Progenitor cell of endocrine pancreas (in vitro differentiated cells): Measurements from ENCODE around the gene HUWE1. TPM values are rescaled to one million over a fixed set of nuclear protein-coding genes. Genes with fewer than 3 reads are reported as not detected.

Source experiments
- DNase-seq: peaks from one replicate; pipeline ENCODE4 v3.0.0; 2021; ENCODE audit warnings: low spot score; ENCODE audit not compliant: unreplicated experiment
- H3K27ac Mint-ChIP-seq: 2 replicates; pipeline ENCODE4 v1.8.0; 2021; ENCODE audit warnings: mild to moderate bottlenecking, moderate library complexity, mixed read lengths
- H3K27me3 Mint-ChIP-seq: 2 replicates; pipeline ENCODE4 v1.8.0; 2021; ENCODE audit warnings: mixed read lengths
- H3K36me3 Mint-ChIP-seq: 2 replicates; pipeline ENCODE4 v1.8.0; 2022; ENCODE audit warnings: mixed read lengths; ENCODE audit not compliant: insufficient read depth
- H3K4me1 Mint-ChIP-seq: 2 replicates; pipeline ENCODE4 v1.8.0; 2021; ENCODE audit warnings: low read depth, mixed read lengths
- H3K4me3 Mint-ChIP-seq: 2 replicates; pipeline ENCODE4 v1.8.0; 2021; ENCODE audit warnings: low read depth, mild to moderate bottlenecking, moderate library complexity, mixed read lengths
- H3K9me3 Mint-ChIP-seq: 2 replicates; pipeline ENCODE4 v1.8.0; 2021; ENCODE audit warnings: low read depth, mixed read lengths
- total RNA-seq: library from RNA; stranded (reverse); gene quantifications from 2 replicates; pipeline ENCODE4 v1.2.1, GENCODE V29; 2021
- TF ChIP-seq, protein P1 (sequence below): fragments of 200-600 bp; sonication (generic); IDR thresholded peaks from one replicate; pipeline ENCODE4 v1.5.0; 2021; ENCODE audit warnings: antibody characterized with exemption, mild to moderate bottlenecking; ENCODE audit not compliant: unreplicated experiment

The HUWE1 gene
- total RNA-seq, 1 donor from 2014 or later: 298 TPM

DNA sequence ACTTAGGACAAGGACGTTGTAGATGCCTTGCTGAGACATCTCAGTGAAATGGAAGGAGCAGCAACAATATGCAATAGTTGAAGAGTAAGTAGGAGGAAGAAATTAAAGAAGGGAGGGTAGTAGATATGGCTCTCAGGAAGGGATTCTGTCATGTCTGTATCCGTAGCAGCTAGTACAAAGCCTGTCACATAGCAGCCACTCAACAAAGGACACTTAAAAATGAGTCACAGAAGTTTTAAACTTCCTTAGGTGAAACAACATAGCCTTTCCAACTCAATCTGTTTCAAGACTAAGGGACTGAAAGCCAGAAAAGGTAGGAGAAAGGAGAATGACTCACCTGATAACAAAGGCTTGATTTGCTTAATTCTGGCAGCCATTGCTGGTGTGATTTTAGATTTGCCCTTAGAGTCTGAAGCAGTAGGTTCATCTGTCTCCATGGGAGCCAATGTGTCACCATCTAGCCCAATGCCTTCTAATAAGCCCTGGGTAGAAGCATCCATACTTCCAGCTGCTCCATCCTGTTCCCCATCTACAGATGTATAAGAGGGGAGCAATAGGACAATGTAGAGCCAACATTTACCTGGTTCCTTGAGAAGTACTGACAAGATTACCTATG, 86.6 kb downstream of the HUWE1 start:
- H3K9me3 Mint-ChIP-seq: peaks cover 9% of the 10 kb centered on the region
- TF ChIP-seq, protein P1, sequence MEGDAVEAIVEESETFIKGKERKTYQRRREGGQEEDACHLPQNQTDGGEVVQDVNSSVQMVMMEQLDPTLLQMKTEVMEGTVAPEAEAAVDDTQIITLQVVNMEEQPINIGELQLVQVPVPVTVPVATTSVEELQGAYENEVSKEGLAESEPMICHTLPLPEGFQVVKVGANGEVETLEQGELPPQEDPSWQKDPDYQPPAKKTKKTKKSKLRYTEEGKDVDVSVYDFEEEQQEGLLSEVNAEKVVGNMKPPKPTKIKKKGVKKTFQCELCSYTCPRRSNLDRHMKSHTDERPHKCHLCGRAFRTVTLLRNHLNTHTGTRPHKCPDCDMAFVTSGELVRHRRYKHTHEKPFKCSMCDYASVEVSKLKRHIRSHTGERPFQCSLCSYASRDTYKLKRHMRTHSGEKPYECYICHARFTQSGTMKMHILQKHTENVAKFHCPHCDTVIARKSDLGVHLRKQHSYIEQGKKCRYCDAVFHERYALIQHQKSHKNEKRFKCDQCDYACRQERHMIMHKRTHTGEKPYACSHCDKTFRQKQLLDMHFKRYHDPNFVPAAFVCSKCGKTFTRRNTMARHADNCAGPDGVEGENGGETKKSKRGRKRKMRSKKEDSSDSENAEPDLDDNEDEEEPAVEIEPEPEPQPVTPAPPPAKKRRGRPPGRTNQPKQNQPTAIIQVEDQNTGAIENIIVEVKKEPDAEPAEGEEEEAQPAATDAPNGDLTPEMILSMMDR: no peak

DNA sequence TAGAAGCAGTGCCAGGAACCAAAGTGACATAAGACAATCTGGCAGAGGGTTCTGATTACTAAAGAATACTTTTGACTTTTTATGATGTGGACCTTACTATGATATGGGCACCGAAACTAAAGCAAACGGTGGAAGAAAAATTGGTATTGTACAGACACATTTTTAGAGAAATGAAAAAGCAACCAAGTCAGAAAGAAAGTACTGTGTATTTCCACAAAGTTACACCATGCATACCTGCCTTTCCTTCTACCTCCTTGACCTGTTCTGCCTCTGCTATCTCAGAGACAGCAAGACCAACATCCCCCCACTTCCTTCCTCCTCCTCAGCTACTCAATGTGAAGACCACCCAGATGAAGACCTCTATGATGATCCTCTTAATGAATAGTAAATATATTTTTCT, 88.3 kb downstream of the HUWE1 start:
- no peak overlapping the region for H3K4me3 Mint-ChIP-seq
- H3K4me1 Mint-ChIP-seq: no peaks in the 10 kb centered on the region
- peaks cover 9% of the 10 kb centered on the region for H3K9me3 Mint-ChIP-seq
- no peaks in the 10 kb centered on the region for H3K27me3 Mint-ChIP-seq
- no peak for DNase-seq
- H3K36me3 Mint-ChIP-seq: peaks cover 15% of the 10 kb centered on the region
- TF ChIP-seq, protein P1: no peak
- H3K27ac Mint-ChIP-seq: no peak overlapping the region

More for the DNA sequence above, 86.6 kb downstream of the HUWE1 start:
- H3K36me3 Mint-ChIP-seq: peaks cover 14% of the 10 kb centered on the region
- DNase-seq: no peak
- H3K27me3 Mint-ChIP-seq: no peaks in the 10 kb centered on the region
- no peaks in the 10 kb centered on the region for H3K4me1 Mint-ChIP-seq
- H3K27ac Mint-ChIP-seq: no peak overlapping the region
- H3K4me3 Mint-ChIP-seq: no peak overlapping the region

DNA sequence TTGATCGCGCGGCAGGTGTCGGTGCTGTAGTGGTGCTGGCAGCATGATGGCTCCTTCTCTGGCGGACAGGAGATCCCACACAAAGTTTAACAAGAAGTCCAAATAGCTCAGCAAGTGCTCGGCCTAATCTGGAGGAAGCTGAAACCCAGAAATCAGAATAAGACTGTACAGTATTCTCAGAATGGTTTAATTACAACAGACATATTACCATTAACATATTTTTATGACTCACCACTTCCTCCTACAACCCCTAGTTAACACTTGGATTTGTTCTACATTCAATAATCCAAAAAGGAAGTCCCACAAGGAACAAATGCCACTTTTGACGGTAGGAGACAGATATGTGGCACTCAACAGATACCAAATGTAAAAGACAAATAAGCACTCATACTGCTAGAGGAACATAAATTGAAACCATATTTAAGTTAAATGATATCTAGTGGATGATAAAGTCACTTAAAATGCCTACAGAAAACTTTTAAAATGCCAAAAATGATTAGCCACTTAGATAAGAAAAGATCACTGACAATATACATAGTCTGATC, 91.2 kb downstream of the HUWE1 start:
- Mint-ChIP-seq H3K36me3 (peaks cover 20% of the 10 kb centered on the region), H3K4me1 (no peaks in the 10 kb centered on the region), H3K9me3 (peaks cover 6% of the 10 kb centered on the region), H3K4me3 (no peak overlapping the region), H3K27me3 (no peaks in the 10 kb centered on the region), H3K27ac (peak overlapping the region; percentile 73)
- TF ChIP-seq, protein P1: no peak
- no peak for DNase-seq

DNA sequence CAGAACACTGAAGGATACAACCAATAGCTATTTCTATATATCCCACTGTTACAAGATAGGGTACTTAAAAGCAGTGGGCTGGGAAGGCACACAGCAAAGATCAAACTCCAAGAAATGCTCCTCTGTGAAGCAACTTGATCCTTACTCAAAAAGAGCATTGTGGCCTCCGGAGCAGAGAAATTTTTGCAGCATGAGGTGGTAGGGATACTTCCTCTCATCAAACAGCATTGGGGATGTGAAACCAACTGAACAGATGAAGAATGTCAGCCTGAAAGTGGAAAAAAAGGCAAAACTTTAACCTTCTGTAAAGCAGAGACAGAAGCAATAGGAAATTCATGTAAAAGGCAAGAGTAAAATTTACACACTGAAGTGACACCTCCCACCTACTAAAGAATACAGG, 92.2 kb downstream of the HUWE1 start:
- no peaks in the 10 kb centered on the region for H3K27me3 Mint-ChIP-seq
- no peaks in the 10 kb centered on the region for H3K4me1 Mint-ChIP-seq
- no peak overlapping the region for H3K27ac Mint-ChIP-seq
- TF ChIP-seq, protein P1: no peak
- H3K9me3 Mint-ChIP-seq: peaks cover 2% of the 10 kb centered on the region
- peaks cover 19% of the 10 kb centered on the region for H3K36me3 Mint-ChIP-seq
- DNase-seq: no peak
- H3K4me3 Mint-ChIP-seq: no peak overlapping the region

DNA sequence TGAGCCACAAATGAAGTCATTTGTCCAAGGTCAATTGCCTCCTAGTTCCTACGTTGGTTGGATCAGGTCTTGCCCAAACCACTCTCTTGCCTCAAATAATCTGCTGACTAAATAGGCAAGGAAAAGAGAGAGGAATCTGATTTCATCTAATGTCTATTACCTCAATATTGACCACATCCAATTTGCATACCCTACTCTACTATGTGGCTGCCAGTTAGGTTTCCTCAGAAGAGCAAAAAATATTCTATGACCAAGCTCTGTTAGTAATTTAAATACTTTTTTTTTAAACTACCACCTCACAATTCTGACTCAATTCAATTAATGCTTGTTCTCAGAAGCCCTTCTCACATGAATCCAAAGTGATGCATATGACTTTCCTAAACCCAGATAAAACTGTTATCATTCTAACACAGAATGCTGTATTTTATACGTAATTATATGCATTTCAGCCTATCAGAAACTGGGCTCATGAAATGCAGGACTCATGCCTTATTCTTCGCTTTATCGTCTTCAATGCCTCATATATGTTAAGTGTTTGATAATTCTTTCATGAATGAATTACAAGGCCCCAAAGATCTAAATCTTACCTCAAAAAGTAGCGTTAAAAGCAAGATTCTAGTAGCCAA, 98.6 kb downstream of the HUWE1 start:
- no peak for DNase-seq
- no peak overlapping the region for H3K4me3 Mint-ChIP-seq

More for the DNA sequence above, 98.6 kb downstream of the HUWE1 start:
- Mint-ChIP-seq H3K36me3 (peaks cover 32% of the 10 kb centered on the region), H3K9me3 (peaks cover 5% of the 10 kb centered on the region), H3K4me1 (no peaks in the 10 kb centered on the region), H3K27ac (no peak overlapping the region), H3K27me3 (no peaks in the 10 kb centered on the region)
- TF ChIP-seq, protein P1: no peak
